ENCODE data around the gene MIEF2.

GRCh38 chr17:18260332-18261145, at the start of gene MIEF2:
- TF ChIP-seq EZH2 (IDR thresholded peaks at IDR 0.05; ENCODE audit: borderline replicate concordance, low read depth, low read length, severe bottlenecking), result no peak
- TF ChIP-seq, protein P1, sequence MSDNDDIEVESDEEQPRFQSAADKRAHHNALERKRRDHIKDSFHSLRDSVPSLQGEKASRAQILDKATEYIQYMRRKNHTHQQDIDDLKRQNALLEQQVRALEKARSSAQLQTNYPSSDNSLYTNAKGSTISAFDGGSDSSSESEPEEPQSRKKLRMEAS (IDR thresholded peaks at IDR 0.05; ENCODE audit: insufficient read depth, insufficient read length), result no peak
- no peak for TF ChIP-seq CTCF (IDR thresholded peaks at IDR 0.05; ENCODE audit: extremely low read depth in 1 of 2, insufficient read depth in 1 of 2, low read depth in 1 of 2, low read length in 2 of 2)
- peak; percentile 52 for TF ChIP-seq POLR2A (IDR thresholded peaks at IDR 0.05; ENCODE audit: low read depth, low read length)
